NB4 (cell line): ENCODE data around the gene UIMC1.
A peak's percentile ranks its signal among the peaks of the same experiment; 100 is the strongest.
"Not testable (repeated sequence)": the region's sequence is repeated elsewhere in the genome, so short reads cannot be mapped to it uniquely, and the experiment has no call there.

Experiments
- DNase-seq: peaks from one replicate; pipeline ENCODE4 v3.0.0; 2010; ENCODE audit warnings: low read depth
- H3K4me3 ChIP-seq: one replicate; pipeline ENCODE4 v1.5.1; 2011; ENCODE audit warnings: mild to moderate bottlenecking, low read depth, low read length, moderate library complexity
- MYC ChIP-seq: IDR thresholded peaks from 2 replicates; pipeline ENCODE4 v1.6.1; 2011; ENCODE audit warnings: low read depth, low read length
- POLR2A ChIP-seq: IDR thresholded peaks from 2 replicates; pipeline ENCODE4 v1.6.1; 2011; ENCODE audit warnings: mild to moderate bottlenecking; ENCODE audit not compliant: insufficient read length; ENCODE audit errors: extremely low read depth
- TF ChIP-seq, protein P1 (sequence below): IDR thresholded peaks from 2 replicates; pipeline ENCODE4 v1.6.1; 2011; ENCODE audit warnings: low read depth, low read length
- TF ChIP-seq, protein P2 (sequence below): IDR thresholded peaks from one replicate; pipeline ENCODE4 v1.5.1; 2012; ENCODE audit warnings: low read depth, low read length

UIMC1 gene

DNA sequence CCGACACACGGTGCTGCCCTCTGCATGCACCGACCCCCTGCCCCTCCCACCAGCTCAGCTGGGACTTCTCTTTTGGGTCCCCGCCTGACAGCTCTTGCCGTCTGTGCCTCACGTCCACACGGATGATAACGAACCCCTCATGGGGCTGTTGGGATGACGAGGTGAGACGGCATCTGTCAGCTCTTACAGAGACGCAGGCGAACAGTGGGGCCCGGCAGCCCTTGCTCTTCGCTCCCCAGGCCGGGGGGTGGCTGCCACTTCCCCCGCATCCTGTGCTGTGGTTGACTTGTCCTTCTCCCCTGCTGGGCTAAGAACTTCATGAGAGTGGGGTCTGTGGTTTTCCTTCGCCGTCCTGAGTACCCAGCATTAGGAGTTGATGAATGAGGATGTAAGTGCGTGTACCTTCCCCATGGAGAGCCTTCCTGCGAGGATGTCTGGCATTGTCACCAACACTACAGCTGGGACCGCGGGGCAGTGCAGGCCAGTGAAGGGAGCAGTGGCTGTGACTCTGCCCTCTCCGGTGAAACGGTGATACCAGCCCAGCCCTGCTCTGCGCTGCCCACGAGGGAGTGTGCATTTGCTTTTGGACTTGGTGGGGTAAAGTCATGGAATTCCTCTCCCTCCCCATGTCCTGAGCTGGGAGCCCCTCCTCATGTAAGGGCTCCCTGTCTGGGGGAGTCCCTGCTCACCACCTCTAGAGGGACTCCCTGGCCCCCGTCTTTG, 130.6 kb downstream of the UIMC1 start:
- H3K4me3 ChIP-seq, result no peak overlapping the region
- peak; percentile 83 for DNase-seq

DNA sequence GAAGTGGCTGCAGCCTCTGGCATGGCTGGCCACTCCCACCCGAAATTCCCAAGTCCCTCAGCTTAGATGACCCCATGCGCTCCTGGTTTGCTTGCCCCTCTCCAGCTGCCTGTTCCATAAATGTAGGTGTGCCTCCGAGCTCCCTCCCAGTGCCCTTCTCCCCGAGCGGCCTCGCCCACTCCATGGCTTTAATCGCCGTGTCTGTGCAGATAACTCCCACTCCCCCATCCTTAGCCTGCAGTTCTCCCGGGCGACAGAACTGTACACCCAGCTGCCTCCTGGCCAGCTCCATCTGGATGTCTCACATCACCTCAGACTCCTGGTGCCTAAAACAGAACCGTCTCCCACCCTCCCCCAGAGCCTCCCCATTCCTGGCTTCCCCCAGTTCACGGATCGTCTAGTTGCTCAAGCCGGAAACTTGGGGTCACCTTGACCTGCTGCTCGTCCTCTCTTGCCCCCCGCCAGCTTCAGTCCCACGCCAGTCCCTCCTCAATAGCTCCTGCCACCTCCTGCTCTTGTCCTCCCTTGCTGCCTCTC, 131.5 kb downstream of the UIMC1 start:
- no peak for TF ChIP-seq POLR2A
- TF ChIP-seq, protein P1, sequence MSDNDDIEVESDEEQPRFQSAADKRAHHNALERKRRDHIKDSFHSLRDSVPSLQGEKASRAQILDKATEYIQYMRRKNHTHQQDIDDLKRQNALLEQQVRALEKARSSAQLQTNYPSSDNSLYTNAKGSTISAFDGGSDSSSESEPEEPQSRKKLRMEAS, result no peak
- DNase-seq, result no peak
- no peak overlapping the region for H3K4me3 ChIP-seq

More for the DNA sequence above, 130.6 kb downstream of the UIMC1 start:
- TF ChIP-seq MYC, result no peak

DNA sequence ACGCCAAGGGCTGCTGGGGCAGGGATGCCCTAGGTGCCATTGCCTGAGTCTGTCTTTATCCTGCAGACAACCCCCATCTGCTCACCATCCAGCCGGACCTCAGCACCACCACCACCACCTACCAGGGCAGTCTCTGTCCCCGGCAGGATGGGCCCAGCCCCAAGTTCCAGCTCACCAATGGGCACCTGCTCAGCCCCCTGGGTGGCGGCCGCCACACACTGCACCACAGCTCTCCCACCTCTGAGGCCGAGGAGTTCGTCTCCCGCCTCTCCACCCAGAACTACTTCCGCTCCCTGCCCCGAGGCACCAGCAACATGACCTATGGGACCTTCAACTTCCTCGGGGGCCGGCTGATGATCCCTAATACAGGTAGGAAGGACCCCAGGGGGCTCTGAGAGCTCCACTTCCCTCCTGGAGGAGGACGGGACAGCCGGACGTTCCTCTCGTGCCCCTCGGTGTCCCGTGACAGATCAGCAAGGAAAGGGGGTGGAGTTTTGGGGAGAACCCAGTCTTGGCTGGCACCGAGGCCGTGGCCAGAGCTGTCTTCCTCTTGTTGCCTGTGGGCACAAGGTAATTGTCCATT, 132.3 kb downstream of the UIMC1 start:
- no peak overlapping the region for H3K4me3 ChIP-seq
- no peak for TF ChIP-seq POLR2A
- TF ChIP-seq, protein P1, result no peak
- TF ChIP-seq, protein P2, sequence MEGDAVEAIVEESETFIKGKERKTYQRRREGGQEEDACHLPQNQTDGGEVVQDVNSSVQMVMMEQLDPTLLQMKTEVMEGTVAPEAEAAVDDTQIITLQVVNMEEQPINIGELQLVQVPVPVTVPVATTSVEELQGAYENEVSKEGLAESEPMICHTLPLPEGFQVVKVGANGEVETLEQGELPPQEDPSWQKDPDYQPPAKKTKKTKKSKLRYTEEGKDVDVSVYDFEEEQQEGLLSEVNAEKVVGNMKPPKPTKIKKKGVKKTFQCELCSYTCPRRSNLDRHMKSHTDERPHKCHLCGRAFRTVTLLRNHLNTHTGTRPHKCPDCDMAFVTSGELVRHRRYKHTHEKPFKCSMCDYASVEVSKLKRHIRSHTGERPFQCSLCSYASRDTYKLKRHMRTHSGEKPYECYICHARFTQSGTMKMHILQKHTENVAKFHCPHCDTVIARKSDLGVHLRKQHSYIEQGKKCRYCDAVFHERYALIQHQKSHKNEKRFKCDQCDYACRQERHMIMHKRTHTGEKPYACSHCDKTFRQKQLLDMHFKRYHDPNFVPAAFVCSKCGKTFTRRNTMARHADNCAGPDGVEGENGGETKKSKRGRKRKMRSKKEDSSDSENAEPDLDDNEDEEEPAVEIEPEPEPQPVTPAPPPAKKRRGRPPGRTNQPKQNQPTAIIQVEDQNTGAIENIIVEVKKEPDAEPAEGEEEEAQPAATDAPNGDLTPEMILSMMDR, result no peak
- no peak for TF ChIP-seq MYC
- no peak for DNase-seq

DNA sequence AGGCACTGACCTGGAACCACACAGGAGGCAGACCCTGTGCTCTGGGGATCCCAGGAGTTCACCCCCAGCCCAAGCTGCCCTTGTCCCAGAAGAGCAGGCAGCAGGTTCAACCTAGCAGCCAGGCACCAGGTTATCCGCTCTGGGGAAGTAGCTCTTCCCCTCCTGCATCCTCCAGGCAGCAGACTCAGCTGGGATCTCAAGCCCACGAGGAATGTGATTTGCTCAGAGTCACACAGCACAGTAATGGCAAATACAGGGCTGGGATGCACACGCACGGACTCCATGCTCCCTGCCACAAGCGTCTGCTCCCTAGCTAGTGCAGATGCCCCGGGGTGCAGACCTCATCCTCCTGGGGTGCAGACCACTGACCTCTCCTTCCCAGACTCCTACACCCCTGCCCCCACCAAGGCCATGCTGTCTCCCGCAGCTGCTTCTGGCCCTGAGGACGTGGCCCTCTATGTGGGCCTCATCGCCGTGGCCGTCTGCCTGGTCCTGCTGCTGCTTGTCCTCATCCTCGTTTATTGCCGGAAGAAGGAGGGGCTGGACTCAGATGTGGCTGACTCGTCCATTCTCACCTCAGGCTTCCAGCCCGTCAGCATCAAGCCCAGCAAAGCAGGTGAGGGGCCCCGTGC, 132.9 kb downstream of the UIMC1 start:
- TF ChIP-seq POLR2A (no peak), MYC (no peak)
- TF ChIP-seq, protein P2, result no peak
- TF ChIP-seq, protein P1, result no peak
- H3K4me3 ChIP-seq, result no peak overlapping the region
- DNase-seq, result no peak

DNA sequence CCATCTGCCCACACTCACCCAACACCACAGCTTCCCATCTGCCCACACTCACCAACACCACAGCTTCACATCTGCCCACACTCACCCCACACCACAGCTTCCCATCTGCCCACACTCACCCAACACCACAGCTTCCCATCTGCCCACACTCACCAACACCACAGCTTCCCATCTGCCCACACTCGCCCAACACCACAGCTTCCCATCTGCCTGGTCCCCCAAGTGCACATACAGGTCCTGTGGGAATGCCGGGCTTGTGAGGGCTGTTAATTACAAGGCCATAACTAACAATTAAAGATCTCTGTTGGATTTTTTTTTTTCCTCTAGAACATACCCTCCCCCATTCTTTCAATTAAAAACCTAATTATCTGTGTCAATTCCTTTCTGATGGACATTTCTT, 133.6 kb downstream of the UIMC1 start:
- H3K4me3 ChIP-seq, DNase-seq: not testable (repeated sequence)

DNA sequence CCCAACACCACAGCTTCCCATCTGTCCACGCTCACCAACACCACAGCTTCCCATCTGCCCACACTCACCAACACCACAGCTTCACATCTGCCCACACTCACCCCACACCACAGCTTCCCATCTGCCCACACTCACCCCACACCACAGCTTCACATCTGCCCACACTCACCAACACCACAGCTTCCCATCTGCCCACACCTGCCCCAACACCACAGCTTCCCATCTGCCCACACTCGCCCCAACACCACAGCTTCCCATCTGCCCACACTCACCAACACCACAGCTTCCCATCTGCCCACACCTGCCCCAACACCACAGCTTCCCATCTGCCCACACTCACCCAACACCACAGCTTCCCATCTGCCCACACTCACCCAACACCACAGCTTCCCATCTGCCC, 134.0 kb downstream of the UIMC1 start:
- DNase-seq, H3K4me3 ChIP-seq: not testable (repeated sequence)

DNA sequence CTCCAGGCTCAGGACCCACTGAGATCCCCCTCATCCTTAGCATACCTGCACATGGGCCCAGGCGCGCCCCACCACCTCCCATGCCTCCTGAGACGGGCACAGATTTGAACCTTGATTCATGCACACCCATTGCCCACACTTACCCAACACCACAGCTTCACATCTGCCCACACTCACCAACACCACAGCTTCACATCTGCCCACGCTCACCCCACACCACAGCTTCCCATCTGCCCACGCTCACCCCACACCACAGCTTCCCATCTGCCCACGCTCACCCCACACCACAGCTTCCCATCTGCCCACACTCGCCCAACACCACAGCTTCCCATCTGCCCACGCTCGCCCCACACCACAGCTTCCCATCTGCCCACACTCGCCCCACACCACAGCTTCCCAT, 135.9 kb downstream of the UIMC1 start:
- not testable (repeated sequence) for H3K4me3 ChIP-seq, DNase-seq

DNA sequence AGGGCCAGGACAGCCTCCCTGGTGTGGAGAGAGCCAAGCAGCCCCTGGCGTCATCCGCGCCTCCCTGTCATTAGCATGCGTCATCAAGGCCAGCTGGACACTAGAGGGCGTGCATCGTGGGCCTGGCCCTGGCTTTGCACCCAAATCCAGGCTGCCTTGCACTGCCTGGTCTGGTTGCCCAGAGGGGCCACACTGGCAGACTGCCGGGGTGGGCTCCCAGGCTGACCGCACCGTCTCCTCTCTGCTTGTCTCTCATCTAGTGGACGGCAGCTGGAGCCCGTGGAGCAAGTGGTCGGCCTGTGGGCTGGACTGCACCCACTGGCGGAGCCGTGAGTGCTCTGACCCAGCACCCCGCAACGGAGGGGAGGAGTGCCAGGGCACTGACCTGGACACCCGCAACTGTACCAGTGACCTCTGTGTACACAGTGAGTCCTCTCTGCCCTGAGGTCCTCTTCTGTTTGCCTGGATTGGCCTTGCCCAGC, 136.4 kb downstream of the UIMC1 start:
- no peak for DNase-seq
- TF ChIP-seq POLR2A (no peak), MYC (no peak)
- TF ChIP-seq, protein P2, result no peak
- TF ChIP-seq, protein P1, result no peak
- H3K4me3 ChIP-seq, result no peak overlapping the region
